GM18868 (cell line): ENCODE data around the gene OTOS.

ENCODE experiments used
- ATAC-seq: cut with Tn5 transposase; IDR thresholded peaks from one replicate; pipeline ENCODE4 v1.9.1; 2021; ENCODE audit warnings: mild to moderate bottlenecking, moderate library complexity; ENCODE audit not compliant: unreplicated experiment

OTOS gene

DNA sequence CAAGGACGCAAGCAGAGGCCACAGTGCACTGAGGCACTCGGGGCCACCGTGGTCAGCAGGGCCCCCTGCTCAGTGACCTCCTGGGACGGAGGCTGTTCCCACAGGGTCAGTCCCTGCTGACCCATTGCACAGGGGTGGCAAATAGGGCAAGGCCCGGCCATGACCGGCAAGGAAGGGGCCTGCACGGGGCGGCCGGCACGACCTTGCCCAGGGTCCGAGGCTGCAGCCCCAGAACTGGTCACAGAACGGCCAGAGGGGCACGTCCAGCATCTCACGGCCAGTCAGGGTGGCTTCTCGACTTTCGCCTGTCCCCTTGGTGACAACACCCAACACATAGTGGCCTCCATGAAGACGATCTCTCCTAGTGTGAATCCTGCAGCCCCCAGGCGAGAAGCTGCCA is 27.6 kb upstream of the OTOS start:
- ATAC-seq: no peak

DNA sequence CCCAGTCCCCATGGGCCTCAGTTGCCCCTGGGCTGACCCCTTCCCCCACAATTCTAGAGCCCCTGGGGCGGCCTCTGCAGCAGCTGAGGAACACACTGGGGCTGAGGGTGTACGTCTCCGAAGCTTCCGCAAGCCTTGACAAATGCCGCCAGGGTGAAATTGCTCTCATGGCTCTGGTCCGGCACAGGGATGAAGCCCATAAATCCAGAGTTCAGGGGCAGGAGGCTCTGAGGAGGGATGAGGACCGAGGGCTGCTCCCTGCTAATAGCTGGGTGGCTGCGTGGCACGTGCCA is 27.1 kb upstream of the OTOS start:
- no peak for ATAC-seq

DNA sequence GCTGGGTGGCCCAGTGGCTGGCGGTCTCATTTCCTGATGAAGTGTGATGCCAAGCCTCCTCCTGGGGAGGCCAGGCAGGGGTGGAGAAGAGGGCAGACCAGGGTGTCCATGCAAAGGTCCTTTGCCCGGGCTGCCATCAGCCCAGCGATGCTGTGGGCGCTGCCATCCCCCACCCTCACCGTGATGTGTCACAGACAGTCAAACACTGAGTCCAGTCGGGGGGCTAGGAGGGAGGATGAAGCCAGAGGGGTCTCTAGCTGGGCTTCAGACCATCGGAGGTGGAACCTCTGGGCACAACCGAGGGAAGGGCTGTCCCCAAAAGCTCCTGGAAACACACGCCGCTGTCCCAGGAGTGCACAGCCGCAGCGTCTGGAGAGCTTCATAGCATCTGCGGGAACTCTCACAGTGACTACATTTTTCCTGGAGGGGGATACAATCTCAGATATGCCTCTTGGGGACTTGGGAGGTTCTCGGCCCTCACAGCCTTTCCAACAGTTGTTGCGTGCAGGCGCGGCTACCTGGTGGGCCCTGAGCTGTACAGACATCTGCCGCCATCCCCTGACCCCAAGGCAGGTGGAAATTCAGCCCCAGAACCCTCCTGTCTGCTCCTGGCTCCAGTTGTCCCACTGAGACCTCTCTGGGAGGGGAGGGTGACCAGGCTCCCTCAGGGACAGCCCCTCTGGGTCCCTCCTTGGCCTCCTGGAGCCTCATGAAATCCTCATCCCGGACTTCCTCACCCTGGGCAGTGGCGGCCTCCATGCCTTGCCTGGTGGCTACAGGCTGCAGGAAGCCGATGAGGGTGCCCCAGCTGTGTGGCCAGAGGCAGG is 26.5 kb upstream of the OTOS start:
- ATAC-seq: no peak

DNA sequence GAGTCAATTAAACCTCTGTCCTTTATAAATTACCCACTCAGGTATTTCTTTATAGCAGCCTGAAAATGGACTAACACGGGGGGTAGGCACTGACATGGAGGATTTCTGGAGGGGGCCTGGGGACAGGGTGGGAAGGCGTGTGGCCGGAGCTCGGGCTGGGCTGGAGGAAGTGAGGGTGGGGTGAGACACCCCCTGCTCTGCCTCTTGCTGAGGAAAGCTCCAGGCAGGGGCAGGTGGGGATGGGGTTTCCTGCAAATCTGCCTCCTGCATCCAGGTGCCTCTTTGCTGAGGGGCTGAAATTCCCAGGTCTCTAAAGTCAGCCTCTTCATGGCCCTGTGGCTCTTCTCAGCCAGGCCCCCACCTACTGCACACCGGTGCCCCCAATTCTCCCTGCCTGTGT is 25.7 kb upstream of the OTOS start:
- no peak for ATAC-seq

DNA sequence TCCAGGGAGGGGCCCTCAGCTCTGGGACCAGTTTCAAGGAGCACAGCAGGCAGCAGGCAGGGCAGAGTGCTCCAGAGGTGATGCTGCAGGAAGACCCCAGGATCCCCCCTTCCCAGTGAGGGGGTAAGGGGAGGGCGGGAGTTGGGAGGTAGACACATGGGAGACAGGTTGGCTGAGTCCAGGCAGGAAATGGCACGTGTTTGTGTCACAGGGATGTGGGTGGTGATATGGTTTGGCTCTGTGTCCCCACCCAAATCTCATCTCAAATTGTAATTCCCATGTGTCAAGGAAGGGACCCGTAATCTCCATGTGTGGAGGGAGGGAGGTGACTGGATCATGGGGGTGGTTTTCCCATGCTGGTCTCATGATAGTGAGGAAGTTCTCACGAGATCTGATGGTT is 25.2 kb upstream of the OTOS start:
- no peak for ATAC-seq

DNA sequence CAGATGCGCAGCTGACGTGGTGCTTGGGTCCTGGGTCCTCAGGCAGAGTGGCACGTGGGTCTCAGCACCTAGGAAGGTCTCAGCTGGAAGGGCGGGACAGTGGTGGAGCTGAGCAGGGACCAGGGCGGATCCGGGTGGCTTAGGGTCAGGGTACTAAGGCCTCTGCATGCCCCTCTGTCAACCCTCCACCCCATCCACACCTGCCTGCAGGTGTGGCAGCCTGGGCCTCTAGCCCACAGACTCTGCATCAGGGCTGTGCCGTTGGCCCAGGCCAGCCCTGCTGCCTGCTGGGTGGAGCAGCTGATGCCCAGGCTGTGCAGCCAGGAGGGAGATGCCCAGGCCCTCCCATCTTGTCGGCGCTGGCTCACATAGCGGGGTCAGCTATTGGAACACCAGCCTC is 24.6 kb upstream of the OTOS start:
- ATAC-seq: no peak

DNA sequence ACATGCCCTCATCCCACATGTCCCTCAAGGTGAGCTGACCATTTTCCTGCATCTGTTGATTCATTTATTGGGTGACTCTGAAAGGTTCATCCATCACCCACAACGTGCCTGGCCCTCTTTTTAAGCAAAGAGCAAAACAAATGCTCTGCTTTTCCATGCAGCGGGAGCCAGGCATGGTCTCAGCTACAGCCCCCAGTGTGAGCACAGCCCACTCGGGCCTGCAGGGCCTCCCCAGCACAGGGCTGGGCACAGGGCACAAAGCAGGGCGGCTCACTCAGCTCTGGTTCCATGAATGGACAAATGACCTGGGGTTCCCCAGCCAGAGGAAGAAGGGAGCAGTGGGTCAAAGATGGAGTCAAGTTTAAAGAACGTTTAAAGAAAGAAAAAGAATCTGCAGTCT is 24.1 kb upstream of the OTOS start:
- ATAC-seq: no peak

DNA sequence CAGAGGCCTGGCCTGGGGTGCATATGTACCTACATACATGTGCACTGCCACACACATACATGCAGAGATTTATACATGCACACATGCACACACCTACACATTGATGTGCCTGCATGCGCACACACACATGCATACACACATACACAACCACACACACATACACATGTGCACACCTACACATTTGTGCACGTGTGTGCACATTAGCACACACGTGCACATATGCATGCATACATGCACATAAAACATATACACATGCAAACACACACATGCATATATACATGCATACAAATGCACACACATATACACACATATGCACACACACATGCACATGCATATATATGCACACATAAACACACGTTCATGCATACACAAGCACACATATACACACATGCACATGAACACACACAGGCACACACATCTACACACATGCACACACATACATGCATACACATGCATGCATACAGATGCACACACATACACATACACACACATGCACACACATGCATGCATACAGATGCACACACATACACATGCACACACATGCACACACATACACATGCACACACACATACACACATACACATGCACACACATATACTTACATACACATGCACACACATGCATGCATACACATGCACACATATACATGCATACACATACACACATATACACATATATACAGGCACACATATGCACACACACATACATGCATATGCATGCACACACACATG is 23.6 kb upstream of the OTOS start:
- no peak for ATAC-seq

DNA sequence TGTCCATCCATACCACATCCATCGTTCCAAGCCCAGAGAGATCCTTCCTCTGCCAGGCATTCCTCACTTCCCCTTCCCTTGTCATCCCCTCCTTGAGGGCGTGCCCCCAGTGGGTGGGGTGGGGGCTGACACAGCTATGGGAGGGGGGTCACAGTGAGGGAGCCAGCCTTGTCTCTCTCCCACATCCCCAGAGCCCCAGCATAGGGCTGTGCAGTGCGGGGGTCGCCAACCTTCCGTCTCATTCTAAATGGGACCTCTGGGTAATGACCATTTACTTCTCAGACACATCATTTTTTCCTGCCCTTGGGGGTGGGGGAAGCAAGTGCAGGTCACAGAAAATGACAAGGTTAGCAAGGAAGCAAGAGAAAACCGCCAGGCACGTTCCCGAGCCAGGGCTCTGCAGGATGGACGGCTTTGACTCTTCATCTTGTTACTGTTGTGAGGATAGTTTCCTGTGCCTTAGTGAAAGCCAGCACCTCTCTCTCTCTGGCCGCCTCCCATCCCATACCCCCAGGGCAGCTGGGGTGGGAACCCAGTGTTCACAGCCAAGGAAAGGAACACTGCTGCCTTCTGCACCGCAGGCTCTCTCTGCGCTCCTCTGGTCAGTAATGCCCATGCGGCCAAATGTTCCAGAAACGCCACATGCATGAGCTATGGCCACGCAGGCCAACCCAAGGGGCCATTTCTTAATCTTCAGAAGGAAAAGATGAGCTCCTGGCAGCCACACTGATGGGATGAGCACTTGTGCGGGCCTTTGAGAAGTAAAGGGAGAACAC is 22.7 kb upstream of the OTOS start:
- no peak for ATAC-seq

DNA sequence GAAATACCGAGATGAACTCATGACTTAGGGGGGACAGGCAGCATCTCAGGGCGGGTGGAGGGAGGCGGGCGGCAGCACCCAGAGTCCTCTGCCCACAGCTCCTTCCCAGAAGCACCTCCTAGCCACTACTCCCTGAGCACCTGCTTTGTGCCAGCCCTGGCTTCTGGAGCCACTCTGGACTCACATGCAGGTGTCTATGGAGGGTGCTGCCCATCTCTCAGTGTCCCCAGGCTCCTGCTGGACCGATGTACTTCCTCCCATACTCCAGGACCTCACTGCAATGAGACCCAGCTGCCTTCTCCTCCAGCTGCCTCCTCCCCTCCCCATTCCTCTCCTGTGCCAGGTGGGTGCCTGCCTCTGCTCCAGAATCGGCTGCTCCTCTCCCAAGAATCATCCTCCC is 22.1 kb upstream of the OTOS start:
- no peak for ATAC-seq

DNA sequence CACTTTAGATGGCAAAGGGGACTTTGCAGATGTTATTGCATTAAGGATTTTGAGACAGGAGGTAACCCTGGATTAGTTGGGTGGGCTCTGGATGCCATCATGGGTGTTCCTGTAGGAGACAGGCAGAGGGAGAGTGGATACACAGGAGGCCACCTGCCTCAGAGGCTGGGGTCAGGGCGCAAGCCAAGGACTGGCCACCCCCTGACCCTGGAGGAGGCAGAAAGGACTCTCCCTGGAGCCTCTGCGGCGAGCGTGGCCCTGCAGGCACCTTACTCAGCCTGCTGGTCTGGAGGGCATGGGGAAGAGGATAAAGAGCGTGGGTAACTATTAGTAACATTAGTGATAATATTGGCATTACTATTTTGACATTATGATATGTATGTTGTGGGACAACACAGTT is 21.6 kb upstream of the OTOS start:
- ATAC-seq: no peak

DNA sequence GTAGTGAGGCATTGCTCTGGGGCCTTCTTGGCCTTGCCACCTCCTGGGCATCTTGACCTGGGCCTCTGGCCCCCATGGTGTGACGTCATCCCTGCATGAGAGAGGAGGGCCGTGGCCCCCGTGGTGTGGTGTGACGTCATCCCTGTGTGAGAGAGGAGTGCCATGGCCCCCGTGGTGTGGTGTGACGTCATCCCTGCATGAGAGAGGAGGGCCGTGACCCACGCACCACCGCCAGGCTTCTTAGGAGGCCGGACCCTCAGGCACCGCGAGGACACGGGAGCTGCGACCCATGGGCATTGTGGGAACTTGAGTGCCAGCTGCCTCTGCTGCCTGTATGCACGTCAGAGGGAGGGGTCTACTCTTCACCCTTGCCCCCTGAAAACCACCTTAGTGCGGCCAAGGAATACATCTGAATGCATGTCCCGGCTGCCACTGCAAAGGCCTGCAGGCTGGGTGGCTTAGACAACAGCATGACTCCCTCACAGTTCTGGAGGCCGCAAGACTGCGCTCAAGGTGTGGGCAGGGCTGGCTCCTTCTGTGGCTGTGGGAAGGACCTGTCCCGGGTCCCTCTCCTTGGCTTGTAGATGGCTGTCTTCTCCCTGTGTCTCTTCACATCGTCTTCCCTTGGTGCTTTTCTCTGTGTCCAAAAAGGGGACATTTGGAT is 20.8 kb upstream of the OTOS start:
- no peak for ATAC-seq

DNA sequence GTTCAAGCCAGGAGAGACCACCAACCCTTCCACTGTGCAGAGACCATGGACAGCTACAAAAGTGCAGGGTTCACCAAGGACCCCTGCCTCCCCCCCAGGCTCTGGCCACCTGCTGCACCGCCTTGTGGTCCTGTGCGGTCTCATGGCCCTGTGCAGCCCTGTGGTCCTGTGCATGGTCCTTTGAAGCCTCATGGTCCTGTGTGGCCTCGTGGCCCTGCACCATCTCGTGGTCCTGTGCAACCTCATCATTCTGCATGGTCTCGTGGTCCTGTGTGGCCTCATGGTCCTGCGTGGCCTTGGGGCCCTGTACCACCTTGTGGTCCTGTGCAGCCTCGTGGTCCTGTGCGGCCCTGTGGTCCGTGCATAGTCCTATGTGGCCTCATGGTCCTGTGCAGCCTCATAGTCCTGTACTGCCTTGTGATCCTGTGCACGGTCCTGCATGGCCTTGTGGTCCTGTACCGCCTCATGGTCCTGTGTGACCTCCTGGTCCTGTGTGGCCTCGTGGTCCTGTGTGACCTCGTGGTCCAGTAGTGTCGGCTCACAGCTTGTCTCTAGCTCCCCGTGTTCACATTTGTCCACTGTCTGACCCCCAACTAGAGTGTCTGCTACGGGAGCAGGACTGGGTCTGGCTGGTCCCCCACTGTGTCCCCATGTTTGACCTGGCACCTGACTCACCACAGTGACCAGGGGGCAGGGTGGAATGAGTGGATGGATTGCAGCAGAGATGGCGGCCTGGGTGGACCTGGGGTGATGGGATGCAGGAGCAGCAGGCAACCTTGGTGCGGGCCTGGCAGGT is 20.0 kb upstream of the OTOS start:
- no peak for ATAC-seq

DNA sequence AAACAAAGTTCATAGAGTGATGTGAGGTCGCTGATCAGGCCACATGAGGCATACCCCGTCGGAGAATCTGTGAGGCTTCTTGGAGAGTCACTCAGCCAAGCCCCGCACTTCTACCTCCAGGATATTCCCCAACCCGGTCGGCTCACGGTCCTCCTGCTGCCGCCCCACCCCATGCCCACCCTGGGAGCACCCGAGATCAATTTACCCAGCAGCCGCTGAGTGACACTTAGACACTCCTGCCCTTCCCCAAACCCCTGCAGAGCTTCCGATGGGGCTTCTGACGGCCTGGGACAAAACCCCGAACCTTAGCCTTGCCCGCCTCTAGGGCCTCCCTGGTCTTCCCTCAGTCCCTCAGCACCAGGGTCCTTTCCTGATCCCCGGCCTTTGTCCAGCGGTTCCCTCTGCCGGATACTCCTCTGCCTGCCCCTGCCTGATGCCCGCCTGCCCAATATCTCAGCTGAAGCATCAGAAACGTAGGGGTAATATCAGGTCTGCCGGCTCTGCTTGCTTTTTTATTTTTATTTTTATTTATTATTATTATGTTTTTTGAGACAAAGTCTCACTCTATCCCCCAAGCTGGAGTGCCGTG is 18.9 kb upstream of the OTOS start:
- no peak for ATAC-seq

DNA sequence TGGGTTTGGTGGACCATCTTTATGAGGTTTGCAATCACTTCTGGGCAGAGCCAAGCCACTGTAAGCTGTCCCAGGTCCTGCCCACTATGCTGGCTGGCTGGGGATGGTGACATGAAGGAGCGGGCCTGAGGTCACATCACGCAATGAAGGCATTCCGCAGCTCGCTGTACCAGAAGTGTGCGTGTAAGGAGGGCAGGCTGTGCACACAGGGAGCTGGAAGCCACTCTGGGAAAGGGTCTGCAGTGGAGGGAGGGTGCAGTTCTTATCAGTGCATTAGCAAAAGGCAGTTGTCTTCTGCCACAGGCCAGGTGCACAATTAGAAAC is 16.7 kb upstream of the OTOS start:
- ATAC-seq: no peak

DNA sequence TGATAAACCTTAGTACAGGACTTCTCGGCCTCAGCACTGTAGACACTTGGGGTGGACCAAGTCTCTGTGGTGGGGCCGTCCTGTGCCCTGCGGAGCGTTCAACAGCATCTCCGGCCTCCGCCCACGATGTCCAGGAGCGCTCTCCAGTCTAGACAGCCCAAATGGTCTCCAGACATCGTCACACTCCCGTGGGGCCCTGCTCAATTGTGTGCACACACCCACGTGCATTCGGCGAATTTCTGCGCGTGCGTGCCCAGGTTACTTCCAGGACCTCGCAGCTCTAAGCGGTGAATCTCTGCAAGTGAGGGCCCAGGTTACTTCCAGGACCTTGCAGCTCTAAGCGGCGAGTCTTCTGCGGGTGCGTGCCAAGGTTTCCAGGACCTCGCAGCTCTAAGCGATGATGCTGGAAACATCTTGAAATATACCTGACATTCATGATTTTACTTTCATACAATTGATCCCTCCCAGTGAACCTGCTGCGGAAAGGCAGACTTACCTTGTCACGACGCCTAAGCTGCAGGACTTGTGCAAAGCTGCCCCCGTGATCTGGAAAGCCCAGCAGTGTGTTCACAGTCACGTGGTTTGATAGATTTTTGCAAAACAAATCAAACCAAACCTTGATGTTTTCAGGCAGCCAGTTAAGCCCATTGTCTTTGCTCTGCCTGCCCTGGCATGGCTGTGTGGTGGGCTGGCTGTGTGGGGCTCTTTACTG is 16.1 kb upstream of the OTOS start:
- no peak for ATAC-seq

DNA sequence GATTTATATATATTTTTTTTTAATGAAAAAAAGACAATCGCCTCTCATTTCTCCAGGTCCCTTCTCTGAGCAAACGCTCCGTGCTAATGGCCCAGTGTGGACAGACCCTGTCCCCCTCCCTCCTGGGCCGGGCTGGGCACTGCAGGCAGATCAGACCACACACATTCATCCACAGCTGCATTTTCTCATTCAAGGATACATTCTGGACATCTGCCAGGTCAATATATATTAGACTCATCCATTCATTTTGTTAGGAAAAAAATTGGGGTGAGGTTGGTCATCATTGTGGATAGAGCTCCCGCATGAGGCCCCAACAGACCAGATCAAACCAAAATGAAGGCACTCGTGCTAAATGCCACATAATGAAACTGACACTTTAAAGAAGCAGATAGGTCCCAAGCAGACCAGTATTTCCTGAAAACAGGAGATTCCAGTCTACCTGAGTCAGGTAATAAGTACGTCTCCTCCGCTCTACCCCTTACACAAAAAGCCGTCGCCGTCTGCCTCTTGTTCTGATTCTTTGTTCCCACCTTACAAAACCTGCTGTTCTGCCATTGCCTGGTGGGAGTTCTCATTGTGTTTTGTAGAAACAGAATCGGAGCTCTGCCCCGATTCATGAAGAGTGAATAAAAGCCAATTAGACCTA is 15.4 kb upstream of the OTOS start:
- no peak for ATAC-seq

DNA sequence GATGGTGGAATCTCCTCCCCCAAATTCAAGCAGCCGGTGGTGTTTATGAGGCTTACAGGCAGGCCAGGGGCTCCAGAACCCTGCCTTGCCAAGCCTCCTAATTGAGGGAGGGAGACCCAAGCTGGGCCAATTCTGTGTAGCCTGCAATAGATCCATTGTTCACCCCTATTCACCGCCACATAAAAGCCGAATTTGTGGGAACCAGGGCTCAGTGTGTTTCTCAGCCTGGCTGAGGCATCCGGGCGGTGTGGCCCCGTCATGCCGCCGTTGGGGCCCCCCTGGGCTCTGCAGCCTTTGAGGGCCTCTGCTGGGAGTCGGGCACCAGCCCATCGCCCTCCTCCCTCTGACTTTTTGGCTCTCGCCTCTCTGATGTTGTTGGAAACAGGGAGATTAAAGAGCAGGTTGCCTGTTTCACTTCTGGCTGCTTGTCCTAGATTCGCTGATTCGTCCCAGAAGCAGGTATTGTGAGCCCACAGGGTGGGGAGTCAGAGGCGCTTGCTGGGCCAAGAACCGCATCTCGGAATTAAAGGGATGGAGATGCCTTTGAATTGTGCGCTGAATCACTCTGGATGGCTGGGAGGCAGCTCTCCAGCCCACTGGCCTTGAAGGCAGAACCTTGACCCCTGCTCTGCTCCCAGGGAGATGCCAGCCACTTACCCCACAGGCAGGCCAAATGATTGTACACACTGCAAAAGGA is 14.7 kb upstream of the OTOS start:
- ATAC-seq: no peak

DNA sequence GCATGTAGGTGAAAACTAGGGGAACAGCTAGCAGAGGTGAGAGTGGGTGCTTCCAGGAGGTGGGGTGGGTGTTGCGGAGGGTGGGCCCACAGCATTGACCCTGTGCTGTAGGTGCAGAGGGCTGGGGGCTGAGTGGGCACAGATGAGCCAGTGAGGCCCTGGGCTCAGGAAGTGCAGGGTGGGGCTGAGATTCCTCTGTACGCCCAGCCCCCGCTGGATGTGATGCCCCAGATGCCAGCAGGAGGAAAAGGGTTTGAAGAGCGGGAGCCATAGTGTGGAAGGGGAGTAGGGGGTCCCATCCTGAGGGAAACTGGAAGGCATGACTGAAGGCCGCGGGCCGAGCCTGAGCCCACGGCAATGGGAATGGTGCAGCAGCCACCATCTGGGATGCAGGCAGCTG is 14.1 kb upstream of the OTOS start:
- ATAC-seq: no peak
